ENCODE measurements around the gene EFCAB6. TPM values are rescaled to one million over a fixed set of nuclear protein-coding genes. Genes with fewer than 3 reads are reported as not detected.

EFCAB6 gene
- total RNA-seq, 1 donor from 2014 or later = 1.1 TPM

- DNase-seq (ENCODE audit: low spot score) = no peak
- TF ChIP-seq, protein P1, sequence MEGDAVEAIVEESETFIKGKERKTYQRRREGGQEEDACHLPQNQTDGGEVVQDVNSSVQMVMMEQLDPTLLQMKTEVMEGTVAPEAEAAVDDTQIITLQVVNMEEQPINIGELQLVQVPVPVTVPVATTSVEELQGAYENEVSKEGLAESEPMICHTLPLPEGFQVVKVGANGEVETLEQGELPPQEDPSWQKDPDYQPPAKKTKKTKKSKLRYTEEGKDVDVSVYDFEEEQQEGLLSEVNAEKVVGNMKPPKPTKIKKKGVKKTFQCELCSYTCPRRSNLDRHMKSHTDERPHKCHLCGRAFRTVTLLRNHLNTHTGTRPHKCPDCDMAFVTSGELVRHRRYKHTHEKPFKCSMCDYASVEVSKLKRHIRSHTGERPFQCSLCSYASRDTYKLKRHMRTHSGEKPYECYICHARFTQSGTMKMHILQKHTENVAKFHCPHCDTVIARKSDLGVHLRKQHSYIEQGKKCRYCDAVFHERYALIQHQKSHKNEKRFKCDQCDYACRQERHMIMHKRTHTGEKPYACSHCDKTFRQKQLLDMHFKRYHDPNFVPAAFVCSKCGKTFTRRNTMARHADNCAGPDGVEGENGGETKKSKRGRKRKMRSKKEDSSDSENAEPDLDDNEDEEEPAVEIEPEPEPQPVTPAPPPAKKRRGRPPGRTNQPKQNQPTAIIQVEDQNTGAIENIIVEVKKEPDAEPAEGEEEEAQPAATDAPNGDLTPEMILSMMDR (IDR thresholded peaks at IDR 0.05) = no peak
- H3K4me1 Mint-ChIP-seq (ENCODE audit: low read depth) = no peaks in the 10 kb centered on the region
- peaks cover 19% of the 10 kb centered on the region for H3K9me3 Mint-ChIP-seq (ENCODE audit: low read depth)
- H3K27ac Mint-ChIP-seq (ENCODE audit: unreplicated experiment) = no peak overlapping the region
- H3K27me3 Mint-ChIP-seq (ENCODE audit: low read depth) = peaks cover 3% of the 10 kb centered on the region
- H3K4me3 Mint-ChIP-seq (ENCODE audit: unreplicated experiment) = no peak overlapping the region
- H3K36me3 Mint-ChIP-seq (ENCODE audit: low read depth) = peaks cover 4% of the 10 kb centered on the region
Measured at GRCh38 chr22:43706571-43707328, 105.4 kb downstream of the EFCAB6 start.

GRCh38 chr22:43706151-43706550, 106.0 kb downstream of the EFCAB6 start:
- no peak for DNase-seq (ENCODE audit: low spot score)
- peaks cover 3% of the 10 kb centered on the region for H3K27me3 Mint-ChIP-seq (ENCODE audit: low read depth)
- no peak overlapping the region for H3K4me3 Mint-ChIP-seq (ENCODE audit: unreplicated experiment)
- H3K9me3 Mint-ChIP-seq (ENCODE audit: low read depth) = peaks cover 19% of the 10 kb centered on the region
- no peak overlapping the region for H3K27ac Mint-ChIP-seq (ENCODE audit: unreplicated experiment)
- TF ChIP-seq, protein P1 (IDR thresholded peaks at IDR 0.05) = no peak
- H3K36me3 Mint-ChIP-seq (ENCODE audit: low read depth) = peaks cover 4% of the 10 kb centered on the region
- H3K4me1 Mint-ChIP-seq (ENCODE audit: low read depth) = no peaks in the 10 kb centered on the region

DNA sequence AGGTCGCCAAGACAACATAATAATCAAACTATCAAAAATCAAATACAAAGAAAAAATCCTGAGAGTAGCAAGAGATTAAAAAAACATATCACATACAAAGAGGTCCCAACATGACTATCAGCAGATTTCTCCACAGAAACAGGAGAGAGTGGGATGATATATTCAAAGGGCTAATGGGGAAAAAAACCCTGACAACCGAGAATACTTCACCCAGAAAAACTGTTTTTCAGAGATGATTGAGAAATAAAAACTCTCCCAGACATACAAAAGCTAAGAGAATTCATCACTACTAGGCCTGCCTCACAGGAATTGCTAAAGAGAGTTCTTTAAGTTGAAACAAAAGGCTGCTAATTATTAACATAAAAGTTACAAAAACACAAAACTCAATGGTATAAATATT, 108.1 kb downstream of the EFCAB6 start:
- peaks cover 26% of the 10 kb centered on the region for H3K9me3 Mint-ChIP-seq (ENCODE audit: low read depth)

DNA sequence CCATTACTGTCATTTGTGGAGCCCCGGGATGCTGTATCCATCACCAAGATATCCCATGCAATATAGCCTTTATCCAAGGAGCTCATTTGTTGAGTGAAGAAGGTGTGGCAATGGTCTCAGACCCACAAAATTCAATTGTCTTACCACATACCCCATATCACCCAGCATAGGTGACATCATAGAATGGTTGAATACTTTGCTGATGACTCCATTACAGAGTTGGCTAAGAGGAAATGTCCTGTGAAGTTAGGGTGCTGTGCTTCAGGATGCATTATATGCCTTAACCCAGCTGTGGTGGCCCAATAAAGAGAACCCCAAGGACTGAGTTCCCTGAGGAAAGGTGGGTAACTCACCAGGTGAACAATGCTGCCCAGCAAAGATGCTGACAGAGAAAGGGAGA, 113.7 kb downstream of the EFCAB6 start:
- Mint-ChIP-seq H3K4me1 (ENCODE audit: low read depth) (no peaks in the 10 kb centered on the region), H3K27me3 (ENCODE audit: low read depth) (peaks cover 11% of the 10 kb centered on the region), H3K4me3 (ENCODE audit: unreplicated experiment) (no peak overlapping the region), H3K27ac (ENCODE audit: unreplicated experiment) (no peak overlapping the region), H3K9me3 (ENCODE audit: low read depth) (peaks cover 9% of the 10 kb centered on the region), H3K36me3 (ENCODE audit: low read depth) (no peaks in the 10 kb centered on the region)
- no peak for DNase-seq (ENCODE audit: low spot score)
- TF ChIP-seq, protein P1 (IDR thresholded peaks at IDR 0.05) = no peak

More for the DNA sequence above, 108.1 kb downstream of the EFCAB6 start:
- Mint-ChIP-seq H3K4me1 (ENCODE audit: low read depth) (no peaks in the 10 kb centered on the region), H3K27ac (ENCODE audit: unreplicated experiment) (no peak overlapping the region), H3K36me3 (ENCODE audit: low read depth) (peaks cover 4% of the 10 kb centered on the region), H3K4me3 (ENCODE audit: unreplicated experiment) (no peak overlapping the region), H3K27me3 (ENCODE audit: low read depth) (peaks cover 5% of the 10 kb centered on the region)
- no peak for DNase-seq (ENCODE audit: low spot score)
- TF ChIP-seq, protein P1 (IDR thresholded peaks at IDR 0.05) = no peak

DNA sequence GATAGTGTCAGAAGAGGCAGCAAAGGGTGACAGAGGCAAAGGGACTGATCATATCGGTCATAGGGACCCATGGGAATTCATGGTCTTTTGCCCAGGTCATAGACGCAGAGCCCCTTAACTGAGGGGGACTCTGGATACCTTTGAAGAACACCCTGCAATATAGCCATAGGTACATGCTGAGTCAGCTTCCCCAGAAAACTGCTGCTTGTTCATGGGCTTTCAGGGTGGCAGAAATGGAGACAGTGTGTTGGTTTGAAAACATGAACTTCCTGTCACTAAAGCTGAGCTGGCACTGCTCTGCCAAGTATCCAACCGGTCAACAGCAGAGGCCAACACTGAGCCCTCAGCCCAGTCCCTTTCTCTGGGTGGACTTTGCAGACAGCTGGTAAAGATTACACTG, 114.2 kb downstream of the EFCAB6 start:
- no peak for DNase-seq (ENCODE audit: low spot score)
- H3K27me3 Mint-ChIP-seq (ENCODE audit: low read depth) = peaks cover 12% of the 10 kb centered on the region
- H3K4me1 Mint-ChIP-seq (ENCODE audit: low read depth) = no peaks in the 10 kb centered on the region
- H3K36me3 Mint-ChIP-seq (ENCODE audit: low read depth) = no peaks in the 10 kb centered on the region
- TF ChIP-seq, protein P1 (IDR thresholded peaks at IDR 0.05) = no peak
- peaks cover 7% of the 10 kb centered on the region for H3K9me3 Mint-ChIP-seq (ENCODE audit: low read depth)
- H3K27ac Mint-ChIP-seq (ENCODE audit: unreplicated experiment) = no peak overlapping the region
- no peak overlapping the region for H3K4me3 Mint-ChIP-seq (ENCODE audit: unreplicated experiment)

Measured in chondrocyte (in vitro differentiated cells).